Activated naive CD4-positive, alpha-beta T cell (primary cell): Measurements from ENCODE around the gene CIITA.
"Not testable (repeated sequence)": the region's sequence is repeated elsewhere in the genome, so short reads cannot be mapped to it uniquely, and the experiment has no call there.

Experiments used
- DNase-seq, 4 experiments: peaks; one replicate each; lab custom pipeline; 2025; lab: John Stamatoyannopoulos, UW

CIITA gene

DNA sequence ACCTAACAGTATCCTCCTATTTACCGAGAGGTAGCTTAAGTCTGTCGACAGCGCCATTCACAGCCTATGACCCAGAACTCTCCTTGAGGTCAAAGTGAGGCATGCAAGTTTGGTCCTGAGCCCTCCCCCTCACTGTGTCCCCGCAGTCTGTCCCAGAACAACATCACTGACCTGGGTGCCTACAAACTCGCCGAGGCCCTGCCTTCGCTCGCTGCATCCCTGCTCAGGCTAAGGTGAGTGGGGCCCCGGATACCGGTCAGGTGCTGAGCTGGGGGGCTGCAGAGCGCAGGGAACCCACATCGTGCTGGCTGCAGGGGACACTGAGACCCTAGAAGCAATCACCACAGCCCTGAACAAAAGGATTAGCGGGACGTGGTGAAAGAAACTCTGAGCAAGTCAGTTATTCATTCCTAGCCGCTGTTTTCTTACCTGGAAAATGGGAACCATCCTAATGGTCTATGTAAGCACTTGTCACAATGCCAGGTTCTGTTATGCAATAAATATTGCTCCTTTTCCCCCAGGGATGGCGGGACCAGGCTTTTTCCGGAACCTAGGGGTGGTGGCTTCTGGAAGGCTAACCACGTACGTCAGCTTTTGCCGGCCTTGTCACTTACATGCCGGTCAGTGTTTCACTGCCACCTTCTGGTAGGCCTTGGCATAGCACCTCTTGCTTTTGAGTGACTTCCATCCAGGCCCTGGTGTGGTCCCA lies 41.4 kb downstream of the CIITA start:
- peak; percentile 29 to 65 (median 53) for DNase-seq

DNA sequence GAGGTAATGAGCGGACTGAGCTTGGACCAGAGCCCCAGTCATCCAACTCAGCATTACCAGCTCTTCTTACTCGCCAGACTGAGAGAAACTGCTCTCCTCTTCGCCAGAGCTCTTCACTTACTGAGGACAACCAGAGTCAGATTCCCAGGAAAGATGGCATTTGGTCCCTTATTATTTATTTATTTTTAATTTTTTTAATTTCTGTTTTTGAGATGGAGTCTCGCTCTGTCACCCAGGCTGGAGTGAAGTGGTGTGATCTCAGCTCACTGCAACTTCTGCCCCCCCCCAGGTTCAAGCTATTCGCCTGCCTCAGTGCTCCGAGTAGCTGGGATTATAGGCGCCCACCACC lies 42.0 kb downstream of the CIITA start:
- no peak for DNase-seq

DNA sequence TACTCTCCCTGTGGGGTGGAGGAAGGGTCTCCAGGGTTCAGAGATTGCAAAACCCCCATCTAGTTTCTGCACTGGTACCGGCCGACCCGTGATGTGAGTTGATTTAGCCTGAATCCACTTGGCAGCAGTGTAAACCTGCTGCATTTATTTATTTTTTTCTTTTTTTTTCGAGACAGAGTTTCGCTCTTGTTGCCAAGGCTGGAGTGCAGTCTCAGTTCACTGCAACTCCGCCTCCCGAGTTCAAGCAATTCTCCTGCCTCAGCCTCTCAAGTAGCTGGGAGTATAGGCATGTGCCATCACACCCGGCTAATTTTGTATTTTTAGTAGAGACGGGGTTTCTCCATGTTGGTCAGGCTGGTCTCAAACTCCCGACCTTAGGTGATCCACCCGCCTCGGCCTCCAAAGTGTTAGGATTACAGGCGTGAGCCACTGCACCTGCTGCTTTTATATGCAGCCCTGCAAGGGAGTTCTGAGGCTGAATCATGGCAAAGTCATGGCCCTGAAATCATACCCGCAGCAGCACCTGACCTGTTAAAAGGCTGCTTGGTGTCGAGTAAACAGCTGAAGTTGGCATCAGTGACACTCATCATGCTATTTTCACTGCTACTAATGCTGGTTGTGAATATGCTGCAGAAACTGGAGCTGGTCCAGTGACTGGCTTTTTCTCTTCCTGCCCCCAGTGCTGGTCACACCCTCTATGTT lies 43.9 kb downstream of the CIITA start:
- DNase-seq: no peak

DNA sequence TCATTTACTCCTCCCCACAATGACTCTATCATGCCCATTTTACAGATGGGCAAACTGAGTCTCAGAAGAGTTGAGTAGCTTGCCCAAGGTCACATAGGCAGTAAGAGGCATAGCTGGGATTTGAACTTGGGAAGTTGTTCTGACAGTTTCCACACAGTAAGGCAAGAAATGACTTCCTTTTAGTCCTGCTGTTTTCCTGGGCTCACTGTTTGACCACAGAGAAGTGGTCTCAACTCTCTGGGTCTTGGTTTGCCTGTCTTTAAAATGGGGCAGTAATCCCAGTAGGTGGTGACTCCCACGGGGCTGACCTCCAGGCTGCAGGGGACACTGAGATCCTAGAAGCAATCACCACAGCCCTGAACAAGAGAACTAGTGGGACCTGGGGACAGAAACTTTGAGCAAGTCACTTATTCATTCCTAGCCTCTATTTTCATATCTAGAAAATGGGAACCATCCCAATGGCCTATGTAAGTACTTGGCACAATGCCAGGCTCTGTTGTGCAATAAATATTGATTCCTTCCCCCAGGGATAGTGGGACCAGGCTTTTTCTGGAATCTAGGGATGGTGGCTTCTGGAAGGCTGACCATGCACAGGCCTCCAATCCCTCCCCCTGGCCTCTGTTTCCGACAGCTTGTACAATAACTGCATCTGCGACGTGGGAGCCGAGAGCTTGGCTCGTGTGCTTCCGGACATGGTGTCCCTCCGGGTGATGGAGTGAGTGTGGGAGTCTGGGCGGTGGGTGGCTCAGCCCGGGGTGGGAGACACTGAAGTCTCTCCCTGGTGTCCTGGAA lies 44.7 kb downstream of the CIITA start:
- DNase-seq: no peak

DNA sequence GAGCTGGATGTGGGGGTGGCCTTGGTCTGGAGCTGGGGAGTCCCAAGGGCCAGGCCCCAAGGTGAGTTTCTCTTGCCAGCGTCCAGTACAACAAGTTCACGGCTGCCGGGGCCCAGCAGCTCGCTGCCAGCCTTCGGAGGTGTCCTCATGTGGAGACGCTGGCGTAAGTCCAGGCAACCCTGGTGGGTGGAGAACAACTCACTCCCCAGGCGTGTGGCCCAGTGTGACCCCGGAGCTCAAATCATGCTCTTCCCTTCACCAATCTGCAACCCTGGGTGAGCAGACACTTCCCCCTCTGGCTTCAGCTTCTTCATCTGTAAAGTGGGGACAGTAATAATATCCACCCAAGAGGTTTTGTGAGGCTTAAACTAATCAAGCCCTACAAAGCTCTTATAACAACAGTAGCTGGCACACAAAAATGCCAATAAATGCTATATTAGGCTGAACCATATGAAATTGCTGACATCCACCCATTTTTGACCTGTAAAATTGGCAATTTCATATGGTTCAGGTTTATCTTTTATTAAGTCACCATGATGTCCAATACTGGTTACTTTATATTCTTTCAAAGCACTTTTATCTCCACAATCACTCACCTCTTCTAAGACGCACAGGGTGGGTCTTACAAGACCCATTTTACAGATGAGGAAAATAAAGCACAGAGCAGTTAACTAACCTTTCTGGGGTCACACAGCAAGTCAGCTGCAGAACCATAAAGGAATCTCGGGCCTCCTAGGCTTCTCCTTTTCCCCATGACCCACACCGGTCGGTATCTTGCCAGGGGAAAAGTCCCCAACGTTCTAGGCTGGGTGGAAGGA lies 45.5 kb downstream of the CIITA start:
- no peak for DNase-seq

DNA sequence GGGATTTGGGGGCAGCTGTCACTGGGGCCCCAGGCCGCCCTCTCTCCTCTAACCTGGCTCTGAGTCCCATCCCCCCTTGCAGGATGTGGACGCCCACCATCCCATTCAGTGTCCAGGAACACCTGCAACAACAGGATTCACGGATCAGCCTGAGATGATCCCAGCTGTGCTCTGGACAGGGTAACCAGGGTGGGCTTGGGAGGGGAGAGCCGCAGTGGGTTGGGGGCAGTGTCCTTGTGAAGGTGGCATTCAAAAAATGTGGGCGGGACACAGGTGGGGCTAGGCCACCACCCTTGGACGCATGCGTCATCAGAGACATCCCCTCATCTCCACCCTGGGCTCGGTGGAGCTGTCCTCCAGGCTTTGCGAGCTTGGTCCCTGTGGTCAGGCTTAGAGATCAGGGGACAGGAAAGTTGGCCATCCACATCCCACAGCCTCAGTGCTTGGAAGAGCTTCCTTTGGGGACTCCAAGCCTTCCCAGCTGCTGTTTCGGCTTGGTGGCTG lies 46.2 kb downstream of the CIITA start:
- no peak for DNase-seq

DNA sequence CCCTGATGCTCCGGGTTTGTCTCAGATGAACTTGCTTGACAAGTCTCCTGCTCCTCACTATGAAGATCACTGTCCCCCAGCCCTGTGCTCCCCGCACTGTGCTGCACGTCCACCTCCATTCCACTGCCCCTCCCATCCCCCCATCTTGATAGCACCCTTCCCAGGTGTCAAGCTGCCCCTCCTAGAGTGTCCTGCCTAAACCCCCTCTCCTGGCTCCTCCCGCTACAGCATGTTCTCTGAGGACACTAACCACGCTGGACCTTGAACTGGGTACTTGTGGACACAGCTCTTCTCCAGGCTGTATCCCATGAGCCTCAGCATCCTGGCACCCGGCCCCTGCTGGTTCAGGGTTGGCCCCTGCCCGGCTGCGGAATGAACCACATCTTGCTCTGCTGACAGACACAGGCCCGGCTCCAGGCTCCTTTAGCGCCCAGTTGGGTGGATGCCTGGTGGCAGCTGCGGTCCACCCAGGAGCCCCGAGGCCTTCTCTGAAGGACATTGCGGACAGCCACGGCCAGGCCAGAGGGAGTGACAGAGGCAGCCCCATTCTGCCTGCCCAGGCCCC lies 46.7 kb downstream of the CIITA start:
- DNase-seq: no peak

DNA sequence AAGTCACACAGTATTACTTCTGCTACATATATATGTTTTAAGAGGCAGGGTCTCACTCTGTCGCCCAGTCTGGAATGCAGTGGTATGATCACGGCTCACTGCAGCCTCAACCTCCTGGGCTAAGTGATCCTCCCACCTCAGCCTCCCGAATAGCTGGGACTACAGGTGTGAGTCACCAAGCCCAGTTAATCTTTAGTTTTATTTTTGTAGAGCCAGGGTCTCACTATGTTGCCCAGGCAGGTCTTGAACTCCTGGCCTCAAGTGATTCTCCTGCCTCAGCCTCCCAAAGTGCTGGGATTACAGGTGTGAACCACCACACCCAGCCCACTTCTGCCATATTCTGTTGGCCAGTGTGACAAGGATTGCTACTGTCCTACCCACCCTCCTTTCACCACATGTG lies 48.3 kb downstream of the CIITA start:
- not testable (repeated sequence) for DNase-seq

DNA sequence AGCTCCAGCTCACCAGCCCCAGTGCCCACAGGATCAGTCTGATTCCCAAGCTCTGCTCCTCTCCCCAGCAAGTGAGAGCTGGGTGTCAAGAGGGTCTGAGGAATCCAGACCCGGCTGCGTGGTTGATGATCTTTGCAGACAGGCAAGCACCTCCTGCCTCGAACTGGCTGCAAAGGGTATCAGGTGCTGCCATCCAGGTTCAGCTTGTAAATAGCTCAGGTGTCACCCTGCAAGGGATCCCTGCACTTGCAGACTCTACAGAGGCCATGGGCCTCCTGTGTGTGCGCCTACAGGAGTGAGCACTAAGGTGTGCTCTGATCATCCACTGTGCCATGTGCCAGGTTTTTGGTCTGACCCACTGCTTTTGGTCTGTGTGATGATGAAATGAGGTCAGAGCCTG lies 49.1 kb downstream of the CIITA start:
- DNase-seq: no peak

DNA sequence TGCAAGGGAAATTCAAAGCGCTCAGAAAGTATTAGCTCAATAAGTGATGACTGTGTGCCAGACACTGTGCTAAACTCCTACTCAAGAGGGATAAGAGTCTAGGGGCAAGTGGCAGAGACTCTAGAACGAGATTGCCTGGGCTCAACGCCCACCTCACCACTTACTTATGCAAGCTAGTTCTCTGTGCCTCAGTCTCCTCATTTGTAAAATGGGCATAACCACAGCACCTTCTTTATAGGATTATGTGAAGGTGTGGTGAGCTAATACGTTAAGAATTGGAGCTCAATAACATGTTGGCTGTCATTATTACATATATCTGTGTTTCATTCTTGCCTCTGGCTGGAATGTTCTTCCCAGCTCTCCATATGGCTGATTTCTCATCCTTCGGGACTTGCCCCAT lies 49.9 kb downstream of the CIITA start:
- DNase-seq: no peak

DNA sequence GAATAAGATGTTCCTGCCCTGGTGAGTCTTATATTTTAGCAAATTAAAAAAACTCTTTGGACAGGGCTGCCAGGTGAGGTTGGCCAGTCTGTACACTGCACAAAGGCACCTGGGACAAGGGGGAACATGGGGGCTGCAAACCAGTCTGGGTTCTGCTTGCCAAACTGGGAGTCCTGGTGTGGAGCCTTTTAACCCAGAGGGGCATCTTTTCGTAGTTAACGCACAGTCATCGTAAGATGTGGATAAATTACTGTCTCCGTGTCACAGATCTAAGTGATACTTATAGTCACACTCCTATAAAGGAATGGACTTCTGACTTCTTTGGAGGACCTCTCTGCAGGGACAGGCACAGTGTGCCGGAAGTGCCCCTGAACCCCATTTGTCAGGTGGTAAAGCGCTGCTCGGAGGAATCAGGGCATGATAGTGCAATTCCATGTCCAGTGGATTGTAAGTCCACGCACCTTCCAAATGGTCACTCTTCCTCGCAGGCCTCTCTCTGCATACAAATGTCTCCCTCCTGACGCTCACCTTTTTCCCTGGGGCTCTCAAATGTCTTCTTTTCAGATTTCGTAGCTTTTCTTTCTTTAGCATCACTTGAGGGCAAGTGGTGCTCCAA lies 50.6 kb downstream of the CIITA start:
- DNase-seq: no peak

DNA sequence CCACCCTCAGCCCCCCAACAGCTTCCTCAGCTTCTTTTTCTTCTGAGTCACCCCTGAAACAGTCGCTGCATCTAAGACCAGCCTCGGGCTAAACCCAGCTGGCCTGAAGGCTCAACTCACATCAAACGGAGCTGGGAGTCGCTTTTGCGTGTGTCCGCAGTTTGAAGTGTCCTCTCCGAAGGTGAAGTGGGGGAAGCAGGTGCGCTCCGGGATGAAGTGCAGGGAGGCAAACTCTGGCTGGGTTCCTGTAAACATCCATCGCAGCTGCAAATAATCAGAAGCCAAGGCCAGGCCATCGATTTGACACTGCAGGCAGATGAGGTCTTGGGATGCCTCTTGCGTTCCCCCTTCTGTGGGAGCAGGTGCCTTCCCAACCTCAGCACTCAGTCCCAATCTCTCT lies 52.1 kb downstream of the CIITA start:
- not testable (repeated sequence) for DNase-seq

DNA sequence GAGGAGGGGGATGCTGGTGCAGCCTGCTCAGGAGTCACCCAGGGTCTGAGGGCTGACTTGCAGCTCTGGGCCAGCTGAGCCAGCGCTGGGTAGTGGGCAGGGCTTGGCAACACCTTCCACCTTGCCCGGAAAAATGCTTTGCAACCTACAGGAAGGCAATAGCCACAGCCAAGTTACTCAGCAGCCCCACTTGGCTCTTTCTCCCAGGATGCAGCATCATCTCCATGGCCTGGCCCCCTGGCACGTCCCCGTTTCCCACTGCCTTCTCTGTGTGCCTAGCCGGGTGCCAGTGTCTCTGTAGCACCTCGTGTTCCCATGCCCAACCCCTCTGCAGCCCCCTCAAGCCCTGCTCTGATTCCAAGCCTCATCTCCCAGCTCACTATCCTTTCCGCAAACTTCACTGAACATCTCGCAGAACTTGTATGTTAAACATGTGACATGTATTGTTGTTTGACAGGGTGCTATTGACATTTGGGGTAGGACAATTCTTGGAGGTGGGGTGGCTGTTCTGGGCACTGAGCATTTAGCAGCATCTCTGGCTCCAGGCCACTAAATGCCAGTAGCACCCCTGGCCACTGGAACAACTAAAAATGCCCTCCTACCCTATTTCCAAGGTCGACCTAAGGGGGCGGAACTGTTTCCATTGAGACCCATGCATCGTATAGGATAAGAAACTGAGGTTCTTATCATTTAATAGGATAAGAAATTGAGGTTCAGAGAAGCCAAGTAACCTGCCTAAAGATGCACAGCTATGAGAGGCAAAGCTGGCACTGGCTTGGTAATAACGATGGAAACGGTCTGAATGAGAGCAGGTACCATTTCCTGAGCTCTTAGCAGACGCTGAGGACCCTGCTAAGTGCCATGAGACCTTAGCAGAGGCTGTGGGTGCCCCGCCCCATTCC lies 53.1 kb downstream of the CIITA start:
- no peak for DNase-seq

DNA sequence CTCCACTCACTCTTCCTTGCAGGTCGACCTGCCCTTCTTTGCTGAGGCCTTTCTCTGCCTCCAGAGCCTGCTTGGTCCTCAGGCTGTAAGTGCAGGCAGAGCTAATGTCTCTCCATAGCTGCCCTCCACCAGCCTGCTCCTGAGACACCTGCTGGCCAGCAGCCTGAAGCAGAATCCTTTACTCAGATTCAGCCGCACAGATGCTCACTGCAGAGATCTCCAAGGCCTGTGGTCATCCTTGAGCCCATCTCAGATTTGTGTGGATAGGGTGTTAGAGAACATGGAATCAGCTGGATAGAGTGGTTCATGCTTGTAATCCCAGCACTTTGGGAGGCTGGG lies 53.7 kb downstream of the CIITA start:
- no peak for DNase-seq

DNA sequence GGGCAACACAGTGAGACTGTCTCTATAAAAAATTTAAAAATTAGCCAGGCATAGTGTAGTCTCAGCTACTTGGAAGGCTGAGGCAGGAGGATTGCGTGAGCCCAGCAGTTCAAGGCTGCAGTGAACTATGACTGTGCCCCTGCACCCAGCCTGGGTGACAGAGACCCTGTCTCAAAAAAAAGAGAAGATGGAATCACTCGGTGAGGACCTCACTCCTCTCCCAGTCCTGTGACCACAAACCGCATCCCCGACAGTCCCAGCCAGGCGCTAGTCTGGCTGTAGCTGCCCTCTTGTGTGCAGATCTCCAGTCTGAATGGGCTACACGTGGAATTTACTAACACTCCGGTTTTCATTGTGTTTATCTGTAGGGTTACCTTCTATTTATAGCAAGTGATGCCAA lies 54.1 kb downstream of the CIITA start:
- no peak for DNase-seq

DNA sequence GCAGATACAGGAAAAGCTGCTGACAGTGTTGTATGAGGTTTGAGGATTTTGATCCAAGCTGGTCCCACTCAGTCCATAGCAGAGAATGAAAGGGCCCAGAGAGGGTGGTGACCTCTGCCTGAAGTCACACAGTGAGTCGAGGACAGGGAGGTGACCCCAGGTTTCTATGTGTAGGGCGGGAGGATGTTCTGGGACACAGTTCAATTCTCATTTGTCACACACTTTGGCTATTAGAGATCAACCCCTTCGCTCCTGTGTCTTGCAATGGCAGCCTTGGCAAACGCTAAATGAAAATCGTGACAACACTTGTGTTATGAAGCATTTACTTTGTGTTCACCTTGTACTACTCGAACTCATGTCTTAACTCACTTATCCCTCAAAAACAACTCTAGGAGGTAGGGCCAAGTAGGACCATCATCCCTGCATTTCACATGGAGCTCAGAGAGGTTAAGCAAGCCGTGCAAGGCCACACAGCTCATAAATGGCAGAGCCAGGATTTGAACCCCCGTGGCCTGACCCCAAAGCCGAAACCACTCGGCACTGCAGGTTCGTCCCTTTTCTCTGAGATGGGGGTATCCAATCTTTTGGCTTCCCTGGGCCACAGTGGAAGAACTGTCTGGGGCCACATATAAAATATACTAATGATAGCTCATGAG lies 55.1 kb downstream of the CIITA start:
- no peak for DNase-seq

DNA sequence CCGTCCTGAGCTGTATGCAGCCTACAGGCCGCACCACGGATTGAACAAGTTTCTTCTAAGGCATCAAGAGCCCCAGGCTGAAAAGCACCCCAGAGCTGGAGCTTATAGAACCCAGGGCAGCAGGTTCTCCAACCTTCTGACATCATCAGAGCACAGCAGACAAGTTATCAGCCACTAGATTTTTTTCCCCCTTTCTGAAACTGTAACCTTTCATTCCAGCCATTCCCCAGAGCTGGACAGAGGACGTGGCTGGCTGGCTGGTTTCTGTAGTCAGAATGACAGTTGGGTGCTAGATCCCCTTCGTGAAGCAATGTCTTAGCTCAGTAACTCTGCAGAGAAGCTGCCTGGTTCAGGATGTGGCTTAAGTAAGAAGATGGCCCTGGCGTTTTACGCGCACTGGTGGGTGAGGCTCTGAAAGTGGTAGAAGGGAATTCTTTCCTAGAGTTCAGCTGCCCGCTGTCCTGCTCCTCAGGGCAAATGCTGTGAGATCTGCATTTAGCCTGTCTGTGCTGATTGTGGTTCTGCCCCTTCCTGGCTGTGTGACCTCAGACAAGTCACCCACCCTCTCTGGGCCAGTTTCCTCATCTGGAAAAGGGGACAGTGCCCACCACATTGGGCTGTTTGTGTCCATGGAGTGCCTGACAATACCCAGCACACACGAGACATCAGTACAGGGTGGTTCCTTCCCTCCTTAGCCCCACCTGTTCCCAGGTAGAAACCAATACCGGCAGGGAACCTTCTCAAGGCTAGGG lies 56.1 kb downstream of the CIITA start:
- DNase-seq: no peak

DNA sequence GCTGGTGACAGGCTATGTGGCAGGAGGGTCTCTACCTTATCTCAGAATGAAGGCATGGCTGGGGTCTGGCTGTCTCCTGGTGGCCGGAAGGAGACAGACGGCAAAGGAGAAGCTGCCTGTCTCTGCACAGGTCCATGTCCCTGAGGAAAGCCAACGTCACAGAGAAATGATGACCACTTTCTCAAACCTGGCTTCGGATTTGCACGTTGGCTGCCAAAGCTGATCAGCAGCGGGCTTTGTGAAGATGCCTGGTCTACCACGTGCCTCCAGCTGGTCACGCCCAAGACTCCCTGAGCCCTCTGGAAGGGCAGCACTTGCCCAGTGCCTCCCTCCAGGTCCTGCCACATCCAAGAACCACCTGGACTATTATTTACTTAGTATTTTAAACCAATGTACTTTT lies 56.9 kb downstream of the CIITA start:
- DNase-seq: no peak
